ENCODE results near the gene ELFN2.

ELFN2 gene

GRCh38 chr22:37417677-37418348 lies 9.5 kb downstream of the ELFN2 start:
- no peaks in the 10 kb centered on the region for H4K20me1 ChIP-seq (ENCODE audit: insufficient read depth, low read length)
- H3K9me3 ChIP-seq (replicated peaks; ENCODE audit: insufficient read depth, low read length) = no peaks in the 10 kb centered on the region
- H3K36me3 ChIP-seq (replicated peaks; ENCODE audit: insufficient read depth, low read length) = no peaks in the 10 kb centered on the region
- H3F3A ChIP-seq (ENCODE audit: insufficient read depth, low read length) = no peaks in the 10 kb centered on the region
- H3K4me3 ChIP-seq (ENCODE audit: low read length) = no peak overlapping the region
- no peak overlapping the region for H3K4me2 ChIP-seq (ENCODE audit: low read depth, low read length)
- H3K27ac ChIP-seq (ENCODE audit: low read length) = no peak overlapping the region
- no peak overlapping the region for H2AFZ ChIP-seq (ENCODE audit: low read length)
- TF ChIP-seq EZH2phosphoT487 (IDR thresholded peaks at IDR 0.05; ENCODE audit: low read length) = no peak
- no peaks in the 10 kb centered on the region for H3K79me2 ChIP-seq (ENCODE audit: low read length)
- no peaks in the 10 kb centered on the region for H3K9me2 ChIP-seq (replicated peaks; ENCODE audit: insufficient read depth, low read length)
- H3K4me1 ChIP-seq (ENCODE audit: low read length) = no peaks in the 10 kb centered on the region
- no peak for DNase-seq
- peaks cover 98% of the 10 kb centered on the region for H3K27me3 ChIP-seq (replicated peaks; ENCODE audit: insufficient read depth, low read length)
- no peak overlapping the region for H3K9ac ChIP-seq (ENCODE audit: low read length)

- Histone ChIP-seq H3K36me3 (replicated peaks; ENCODE audit: insufficient read depth, low read length) (no peaks in the 10 kb centered on the region), H3K9me3 (replicated peaks; ENCODE audit: insufficient read depth, low read length) (no peaks in the 10 kb centered on the region), H4K20me1 (ENCODE audit: insufficient read depth, low read length) (no peaks in the 10 kb centered on the region), H3K4me3 (ENCODE audit: low read length) (no peak overlapping the region), H2AFZ (ENCODE audit: low read length) (no peak overlapping the region), H3K4me2 (ENCODE audit: low read depth, low read length) (no peak overlapping the region), H3K27ac (ENCODE audit: low read length) (no peak overlapping the region), H3K9ac (ENCODE audit: low read length) (no peak overlapping the region), H3K79me2 (ENCODE audit: low read length) (no peaks in the 10 kb centered on the region), H3K9me2 (replicated peaks; ENCODE audit: insufficient read depth, low read length) (no peaks in the 10 kb centered on the region), H3K27me3 (replicated peaks; ENCODE audit: insufficient read depth, low read length) (peaks cover 99% of the 10 kb centered on the region), H3F3A (ENCODE audit: insufficient read depth, low read length) (no peaks in the 10 kb centered on the region), H3K4me1 (ENCODE audit: low read length) (no peaks in the 10 kb centered on the region)
- TF ChIP-seq EZH2phosphoT487 (IDR thresholded peaks at IDR 0.05; ENCODE audit: low read length) = no peak
- TF ChIP-seq EZH2 (optimal IDR thresholded peaks at IDR 0.05; ENCODE audit: low read depth, low read length) = no peak
- no peak for TF ChIP-seq CTCF (IDR thresholded peaks at IDR 0.05; ENCODE audit: low read length)
- no peak for DNase-seq
These were observed 10.0 kb downstream of the ELFN2 start for GRCh38 chr22:37417264-37417663.

- Histone ChIP-seq H3K27ac (ENCODE audit: low read length) (no peak overlapping the region), H3K4me3 (ENCODE audit: low read length) (no peak overlapping the region), H3K9ac (ENCODE audit: low read length) (no peak overlapping the region), H4K20me1 (ENCODE audit: insufficient read depth, low read length) (no peaks in the 10 kb centered on the region), H3F3A (ENCODE audit: insufficient read depth, low read length) (no peaks in the 10 kb centered on the region), H3K9me3 (replicated peaks; ENCODE audit: insufficient read depth, low read length) (no peaks in the 10 kb centered on the region), H3K27me3 (replicated peaks; ENCODE audit: insufficient read depth, low read length) (peaks cover 99% of the 10 kb centered on the region), H3K36me3 (replicated peaks; ENCODE audit: insufficient read depth, low read length) (no peaks in the 10 kb centered on the region), H2AFZ (ENCODE audit: low read length) (no peak overlapping the region), H3K79me2 (ENCODE audit: low read length) (no peaks in the 10 kb centered on the region), H3K9me2 (replicated peaks; ENCODE audit: insufficient read depth, low read length) (no peaks in the 10 kb centered on the region), H3K4me2 (ENCODE audit: low read depth, low read length) (no peak overlapping the region), H3K4me1 (ENCODE audit: low read length) (no peaks in the 10 kb centered on the region)
- TF ChIP-seq CTCF (IDR thresholded peaks at IDR 0.05; ENCODE audit: low read length) (no peak), EZH2 (optimal IDR thresholded peaks at IDR 0.05; ENCODE audit: low read depth, low read length) (no peak), EZH2phosphoT487 (IDR thresholded peaks at IDR 0.05; ENCODE audit: low read length) (no peak)
- DNase-seq = no peak
These were observed 10.5 kb downstream of the ELFN2 start for GRCh38 chr22:37416827-37417226.

GRCh38 chr22:37416389-37416788 lies 10.9 kb downstream of the ELFN2 start:
- no peak overlapping the region for H3K9ac ChIP-seq (ENCODE audit: low read length)
- H2AFZ ChIP-seq (ENCODE audit: low read length) = no peak overlapping the region
- no peaks in the 10 kb centered on the region for H3K9me2 ChIP-seq (replicated peaks; ENCODE audit: insufficient read depth, low read length)
- H3F3A ChIP-seq (ENCODE audit: insufficient read depth, low read length) = no peaks in the 10 kb centered on the region
- H3K27me3 ChIP-seq (replicated peaks; ENCODE audit: insufficient read depth, low read length) = peaks cover 99% of the 10 kb centered on the region
- no peak overlapping the region for H3K4me2 ChIP-seq (ENCODE audit: low read depth, low read length)
- no peaks in the 10 kb centered on the region for H3K9me3 ChIP-seq (replicated peaks; ENCODE audit: insufficient read depth, low read length)
- no peak for TF ChIP-seq CTCF (IDR thresholded peaks at IDR 0.05; ENCODE audit: low read length)
- no peak for TF ChIP-seq EZH2phosphoT487 (IDR thresholded peaks at IDR 0.05; ENCODE audit: low read length)
- no peak for TF ChIP-seq EZH2 (optimal IDR thresholded peaks at IDR 0.05; ENCODE audit: low read depth, low read length)
- H3K79me2 ChIP-seq (ENCODE audit: low read length) = no peaks in the 10 kb centered on the region
- H3K4me1 ChIP-seq (ENCODE audit: low read length) = no peaks in the 10 kb centered on the region
- no peak for DNase-seq
- no peak overlapping the region for H3K4me3 ChIP-seq (ENCODE audit: low read length)
- H3K27ac ChIP-seq (ENCODE audit: low read length) = no peak overlapping the region
- no peaks in the 10 kb centered on the region for H3K36me3 ChIP-seq (replicated peaks; ENCODE audit: insufficient read depth, low read length)
- no peaks in the 10 kb centered on the region for H4K20me1 ChIP-seq (ENCODE audit: insufficient read depth, low read length)

All from MM.1S (cell line).